ENCODE measurements around the gene PHF5A. TPM values are rescaled to one million over a fixed set of nuclear protein-coding genes. Genes with fewer than 3 reads are reported as not detected.

Gene PHF5A
- total and polyA plus RNA-seq, 10 of the 15 experiments (the other 5 are each of a cell fraction or from before 2014, with no cell fraction given), result 40.5 to 115 (median 79.2) TPM

GRCh38 chr22:41448189-41448808 lies 20.2 kb downstream of the PHF5A start (continued):
- TF ChIP-seq IRF5 (IDR thresholded peaks at IDR 0.05; ENCODE audit: borderline replicate concordance) (no peak), FOXK2 (IDR thresholded peaks at IDR 0.05) (no peak), MTA2 (IDR thresholded peaks at IDR 0.05; ENCODE audit: low read depth) (peak; percentile 46), ZNF622 (IDR thresholded peaks at IDR 0.05) (no peak), SIN3A (IDR thresholded peaks at IDR 0.05; ENCODE audit: low read depth, low read length) (peak; percentile 57; the same call in 1 of the 2 replicates), HDAC6 (IDR thresholded peaks at IDR 0.05; ENCODE audit: unreplicated experiment) (no peak), TARDBP (IDR thresholded peaks at IDR 0.05; ENCODE audit: borderline replicate concordance) (peak; percentile 56; the same call in 1 of the 2 replicates), CBX5 (IDR thresholded peaks at IDR 0.05; ENCODE audit: low read depth) (no peak), CBX3 (IDR thresholded peaks at IDR 0.05; ENCODE audit: borderline replicate concordance, low read depth) (no peak), ZBTB40 (IDR thresholded peaks at IDR 0.05; ENCODE audit: borderline replicate concordance) (no peak), NRF1 (conservative IDR thresholded peaks at IDR 0.05; ENCODE audit: low read depth, low read length) (peak; percentile 58), ELK1 (IDR thresholded peaks at IDR 0.05; ENCODE audit: low read depth, low read length) (no peak), ZBTB4 (CRISPR knock-in tag; IDR thresholded peaks at IDR 0.05) (no peak), POLR2AphosphoS5 (IDR thresholded peaks at IDR 0.05; ENCODE audit: low read length) (0 out of 2 replicates have a peak, but pooled peaks have one; percentile 19), SMARCA5 (IDR thresholded peaks at IDR 0.05) (no peak), POLR2A (IDR thresholded peaks at IDR 0.05; ENCODE audit: low read depth, low read length) (no peak), TCF3 (IDR thresholded peaks at IDR 0.05; ENCODE audit: borderline replicate concordance, insufficient read depth, low read depth, low read length) (no peak), NR2F1 (conservative IDR thresholded peaks at IDR 0.05) (peak; percentile 67), HDGF (IDR thresholded peaks at IDR 0.05) (peak; percentile 98)
